SKM-1 treated with dmso at 0.1 percent for 144 hours (cell line): ENCODE data around the gene CENPX.

Source experiments
- DNase-seq: peaks from one replicate; lab custom pipeline; 2025; ENCODE audit not compliant: unreplicated experiment; lab: John Stamatoyannopoulos, UW

Gene CENPX

DNA sequence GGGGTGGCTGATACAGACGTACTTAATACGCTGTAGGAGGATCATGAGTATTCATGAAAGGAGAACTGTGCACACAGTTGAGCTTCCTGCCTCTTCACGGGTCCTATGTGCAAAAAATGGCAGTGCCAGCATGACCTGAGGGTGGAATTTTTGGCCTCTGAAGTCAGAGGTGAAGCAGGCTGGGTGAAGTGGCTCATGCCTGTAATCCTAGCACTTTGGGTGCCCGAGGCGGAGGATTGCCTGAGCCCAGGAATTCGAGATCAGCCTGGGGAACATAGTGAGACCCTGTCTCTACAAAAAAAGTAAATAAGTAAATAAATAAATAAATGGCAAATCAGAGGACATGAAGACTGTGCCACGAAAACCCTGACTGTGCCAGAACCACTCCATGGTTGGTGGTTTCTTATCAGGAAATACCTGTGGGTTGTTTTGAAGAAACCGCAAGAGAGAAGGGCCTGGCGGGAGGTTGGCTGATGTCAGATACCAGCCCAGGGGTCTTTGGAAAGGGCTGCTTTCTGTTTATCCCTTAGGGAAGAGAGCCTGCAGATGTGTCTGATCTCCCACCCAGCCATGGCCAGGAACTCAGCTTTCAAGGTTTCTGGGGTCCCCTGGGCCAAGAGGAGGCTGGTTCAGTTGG is 41.9 kb downstream of the CENPX start:
- DNase-seq, result no peak

DNA sequence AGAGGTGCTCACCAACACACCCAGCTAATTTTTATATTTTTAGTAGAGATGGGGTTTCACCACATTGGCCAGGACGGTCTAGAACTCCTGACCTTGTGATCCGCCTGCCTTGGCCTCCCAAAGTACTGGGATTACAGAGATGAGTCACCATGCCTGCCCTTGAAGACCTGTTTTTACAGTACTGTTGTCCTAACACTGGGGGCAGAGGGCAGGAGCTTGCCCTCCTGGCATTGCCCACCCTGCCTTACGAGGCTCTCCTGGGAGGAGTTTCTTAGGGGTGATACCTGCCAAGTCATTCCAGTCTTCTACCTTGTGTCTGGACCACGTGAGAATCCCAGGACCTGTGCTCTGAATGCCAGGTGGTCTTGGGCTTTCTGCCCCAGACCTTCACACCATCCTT is 42.6 kb downstream of the CENPX start:
- DNase-seq, result no peak

- DNase-seq, result no peak
Observed at GRCh38 chr17:81978524-81979298, 44.0 kb downstream of the CENPX start.

GRCh38 chr17:81977211-81977808 is 45.4 kb downstream of the CENPX start, which contains the start of gene ASPSCR1:
Gene ASPSCR1, plus strand, starts transcription at chr17:81977629. Its CDS starts 18 bp downstream, at chr17:81977647.
- peak; percentile 67 for DNase-seq

DNA sequence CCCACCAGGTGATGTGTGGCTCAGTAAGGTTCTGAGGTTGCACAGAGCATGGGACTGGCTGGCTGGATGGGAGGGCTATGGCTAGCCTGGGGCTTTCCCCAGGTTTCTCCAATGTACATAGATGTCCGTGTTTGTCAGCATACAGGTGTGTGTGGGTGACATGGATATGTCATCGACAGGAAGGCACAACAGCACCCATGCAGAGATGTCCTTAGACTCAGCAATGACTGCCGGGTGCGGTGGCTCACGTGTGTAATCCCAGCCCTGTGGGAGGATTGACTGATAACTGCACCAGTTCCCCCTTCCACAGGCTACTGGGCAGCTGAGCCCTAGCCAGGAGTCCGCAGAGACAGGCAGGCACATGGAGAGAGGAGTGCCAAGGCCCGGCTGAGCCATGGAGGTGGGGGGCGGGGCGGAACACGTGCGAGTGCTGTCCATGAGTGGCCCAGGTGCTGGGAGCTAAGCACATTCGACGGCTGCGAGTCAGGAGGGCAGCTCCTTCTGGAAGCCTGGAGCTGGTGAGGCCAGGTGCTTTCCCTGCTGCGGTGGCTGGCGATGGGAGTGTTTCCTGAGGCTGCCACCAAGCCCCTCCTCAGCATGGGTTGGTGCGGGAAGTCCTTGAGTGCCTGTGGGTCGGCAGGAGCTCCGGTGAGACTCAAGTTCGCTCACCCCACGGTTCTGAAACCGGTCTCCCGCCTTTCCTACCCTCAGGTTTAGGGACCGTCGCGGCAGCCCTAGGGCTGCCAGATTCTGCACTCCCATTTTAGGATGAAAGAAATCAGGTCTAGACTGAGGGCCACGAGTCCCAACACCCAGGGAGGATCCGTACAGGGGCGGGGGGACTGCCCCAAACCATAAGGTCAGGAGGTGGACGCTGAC is 46.1 kb downstream of the CENPX start:
- no peak for DNase-seq

DNA sequence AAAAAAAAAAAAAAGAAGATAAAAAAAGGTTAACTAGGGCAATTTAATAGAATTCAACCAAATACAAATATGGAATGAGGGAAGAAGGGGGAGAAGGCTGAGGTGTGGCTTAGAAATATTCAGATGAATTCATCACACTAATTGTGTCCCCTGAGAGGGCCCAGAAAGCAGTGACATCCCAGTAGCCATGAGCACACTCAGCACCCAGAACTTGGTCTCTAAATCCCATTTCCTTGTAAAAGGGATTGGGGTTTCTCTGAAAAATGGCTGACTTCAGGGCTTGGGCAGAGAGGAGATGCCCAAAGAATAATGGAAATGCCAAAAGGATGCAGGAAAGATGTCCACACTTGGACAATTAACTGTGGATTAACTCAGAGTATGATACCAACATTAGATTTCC is 49.2 kb downstream of the CENPX start:
- DNase-seq, result no peak

- DNase-seq, result no peak
Observed at GRCh38 chr17:81968850-81969812, 53.5 kb downstream of the CENPX start.
